Smooth muscle cell of the brain vasculature (primary cell): Measurements from ENCODE around the gene CACNB4.
"Not testable (repeated sequence)": the region's sequence is repeated elsewhere in the genome, so short reads cannot be mapped to it uniquely, and the experiment has no call there.

ENCODE experiments used
- DNase-seq: peaks from one replicate; pipeline ENCODE4 v3.0.0-alpha.2; 2012; ENCODE audit warnings: low read depth, low spot score

Gene CACNB4

GRCh38 chr2:152098496-152099366, at the start of gene CACNB4:
Gene CACNB4, minus strand, starts transcription at chr2:152099044.
- no peak for DNase-seq

GRCh38 chr2:152134488-152135280, 35.8 kb upstream of the CACNB4 start:
- no peak for DNase-seq

- DNase-seq = no peak
These were observed 33.5 kb upstream of the CACNB4 start for GRCh38 chr2:152132306-152132705.

GRCh38 chr2:152127628-152128027, 28.8 kb upstream of the CACNB4 start:
- no peak for DNase-seq

- no peak for DNase-seq
These were observed 27.8 kb upstream of the CACNB4 start for GRCh38 chr2:152126664-152127063.

- no peak for DNase-seq
These were observed 23.3 kb upstream of the CACNB4 start for GRCh38 chr2:152122161-152122560.

GRCh38 chr2:152120430-152120829, 21.6 kb upstream of the CACNB4 start:
- DNase-seq = no peak

- no peak for DNase-seq
These were observed 17.1 kb upstream of the CACNB4 start for GRCh38 chr2:152115952-152116351.

GRCh38 chr2:152114366-152114765, 15.5 kb upstream of the CACNB4 start:
- no peak for DNase-seq

- DNase-seq = not testable (repeated sequence)
These were observed 8.3 kb upstream of the CACNB4 start for GRCh38 chr2:152107140-152107539.

- DNase-seq = no peak
These were observed 7.6 kb upstream of the CACNB4 start for GRCh38 chr2:152106464-152106863.

- no peak for DNase-seq
These were observed 4.4 kb upstream of the CACNB4 start for GRCh38 chr2:152103271-152103670.

GRCh38 chr2:152100961-152101360, 2.1 kb upstream of the CACNB4 start:
- no peak for DNase-seq

GRCh38 chr2:152099367-152100050, 665 bp upstream of the CACNB4 start:
- no peak for DNase-seq

GRCh38 chr2:152097801-152098495, 896 bp downstream of the CACNB4 start:
- no peak for DNase-seq

GRCh38 chr2:152097290-152097800, 1.5 kb downstream of the CACNB4 start:
- DNase-seq = no peak

- no peak for DNase-seq
These were observed 3.7 kb downstream of the CACNB4 start for GRCh38 chr2:152095146-152095545.

GRCh38 chr2:152094014-152094413, 4.8 kb downstream of the CACNB4 start:
- no peak for DNase-seq

GRCh38 chr2:152093464-152093863, 5.4 kb downstream of the CACNB4 start:
- DNase-seq = no peak

GRCh38 chr2:152092095-152092494, 6.7 kb downstream of the CACNB4 start:
- DNase-seq = no peak

- DNase-seq = not testable (repeated sequence)
These were observed 8.1 kb downstream of the CACNB4 start for GRCh38 chr2:152090726-152091125.
